Measurements from ENCODE around the gene SKIC2.

- TF ChIP-seq CTCF (IDR thresholded peaks at IDR 0.05; ENCODE audit: extremely low read depth in 1 of 2, insufficient read depth in 1 of 2, low read depth in 1 of 2, low read length in 2 of 2) (no peak), JUN (IDR thresholded peaks at IDR 0.05; ENCODE audit: borderline replicate concordance, insufficient read depth, insufficient read length, low read depth) (no peak), FOS (IDR thresholded peaks at IDR 0.05; ENCODE audit: borderline replicate concordance, insufficient read depth, low read length) (no peak), POLR2AphosphoS5 (IDR thresholded peaks at IDR 0.05; ENCODE audit: insufficient read depth, low read depth, low read length) (no peak)
Measured at GRCh38 chr6:31930962-31931361, 28.0 kb upstream of the SKIC2 start.
